Measurements from ENCODE around the gene TMA16. TPM values are rescaled to one million over a fixed set of nuclear protein-coding genes. Genes with fewer than 3 reads are reported as not detected.
A peak's percentile ranks its signal among the peaks of the same experiment; 100 is the strongest.

The TMA16 gene
- total and polyA plus RNA-seq, 2 of the 8 experiments (the other 6 are each of a cell fraction or from before 2014, with no cell fraction given) = 8.0 to 64.2 TPM

GRCh38 chr4:163537114-163537513, 42.6 kb downstream of the TMA16 start:
- POLR2A ChIA-PET (ENCODE audit: partially characterized antibody) = interaction anchor here (1.0 to 1.1 kb wide), 2 partner anchors 16 to 43 kb away, joined by 4 to 10 read pairs; partner anchors contain the start of gene TMA16

More at GRCh38 chr4:163537114-163537513, 42.6 kb downstream of the TMA16 start:
- no peaks in the 10 kb centered on the region for H3K9me3 ChIP-seq (ENCODE audit: insufficient read depth in 2 of 2, low read depth in 1 of 2, low read length in 1 of 2)
- no peak overlapping the region for H4K91ac ChIP-seq (replicated peaks; ENCODE audit: insufficient read length, low read length)
- no peak overlapping the region for H2BK20ac ChIP-seq (ENCODE audit: low read length)
- no peaks in the 10 kb centered on the region for H3K79me2 ChIP-seq (ENCODE audit: control insufficient read depth in 1 of 2, insufficient read depth in 2 of 2, low read length in 2 of 2)
- no peak for DNase-seq (ENCODE audit: low read depth in 1 of 2, low spot score in 2 of 2)
- H4K20me1 ChIP-seq (replicated peaks in 1 of 2; ENCODE audit: control insufficient read depth in 1 of 2, insufficient read depth in 2 of 2, low read length in 2 of 2) = no peaks in the 10 kb centered on the region
- H3K4ac ChIP-seq (replicated peaks; ENCODE audit: insufficient read length, low read depth, low read length) = no peak overlapping the region
- H3K56ac ChIP-seq (replicated peaks; ENCODE audit: insufficient read length, low read depth, low read length) = no peak overlapping the region
- H3K79me1 ChIP-seq (ENCODE audit: low read depth, low read length) = no peaks in the 10 kb centered on the region
- no peak for TF ChIP-seq FOSL1 (IDR thresholded peaks at IDR 0.05; ENCODE audit: insufficient read depth, low read depth, low read length)
- TF ChIP-seq PHF8 (conservative IDR thresholded peaks at IDR 0.05; ENCODE audit: low read depth, low read length) = no peak
- H2BK15ac ChIP-seq (ENCODE audit: low read length) = no peak overlapping the region
- no peak overlapping the region for H4K8ac ChIP-seq (ENCODE audit: extremely low read depth, insufficient read depth, low read length)
- H3K9ac ChIP-seq (replicated peaks in 1 of 4; ENCODE audit: extremely low read depth in 1 of 4, low read depth in 3 of 4, low read length in 3 of 4) = no peak overlapping the region
- no peak overlapping the region for H3K14ac ChIP-seq (ENCODE audit: insufficient read length)
- H3K27me3 ChIP-seq (replicated peaks in 1 of 4; ENCODE audit: control insufficient read depth in 3 of 4, extremely low read depth in 1 of 4, insufficient read depth in 3 of 4, low read length in 3 of 4) = no peaks in the 10 kb centered on the region
- H2BK120ac ChIP-seq (replicated peaks; ENCODE audit: low read depth, low read length) = no peak overlapping the region
- H3K23ac ChIP-seq (ENCODE audit: insufficient read length) = no peak overlapping the region
- no peak overlapping the region for H3K27ac ChIP-seq (ENCODE audit: low read depth, low read length)
- no peaks in the 10 kb centered on the region for H3K23me2 ChIP-seq (ENCODE audit: low read depth, low read length)
- no peak overlapping the region for H3K4me2 ChIP-seq (ENCODE audit: insufficient read depth in 1 of 2, low read depth in 2 of 2, low read length in 2 of 2)
- no peak overlapping the region for H2BK5ac ChIP-seq (ENCODE audit: low read depth, low read length)
- H3K36me3 ChIP-seq (ENCODE audit: control insufficient read depth in 2 of 4, insufficient read depth in 4 of 4, low read length in 3 of 4) = peaks cover 0 to 5% (median 0%) of the 10 kb centered on the region in 4 experiments; a peak in 1 of 8 replicates
- FAIRE-seq = peak; percentile 7
- no peak overlapping the region for H3K18ac ChIP-seq (ENCODE audit: extremely low read depth, low read length)
- no peak overlapping the region for H3K4me3 ChIP-seq (ENCODE audit: extremely low read depth in 1 of 4, insufficient read depth in 2 of 4, low read depth in 3 of 4, low read length in 4 of 4)
- no peak overlapping the region for H2AK5ac ChIP-seq (ENCODE audit: low read depth, low read length)
- H3K4me1 ChIP-seq (replicated peaks in 1 of 4; ENCODE audit: control insufficient read depth in 3 of 4, insufficient read depth in 4 of 4, low read length in 3 of 4) = no peaks in the 10 kb centered on the region
- 100% methylated on average over 3 of the region's 3 CpGs; no CpG with 5 or more reads in 1 of the 2 experiments for WGBS, 2 experiments (ENCODE audit: extremely low coverage in 1 of 2, insufficient coverage in 1 of 2, insufficient read length in 1 of 2, insufficient replicate concordance in 2 of 2, low coverage in 1 of 2, low lambda C conversion rate in 2 of 2, missing lambda C conversion rate in 1 of 2)
- H4K5ac ChIP-seq (ENCODE audit: insufficient read length, low read depth, low read length) = no peak overlapping the region
- no peak overlapping the region for H2BK12ac ChIP-seq (ENCODE audit: low read depth, low read length)
- H2AFZ ChIP-seq (ENCODE audit: low read length) = no peak overlapping the region
- CTCF ChIA-PET (ENCODE audit: partially characterized antibody) = interaction anchor here (1.2 to 3.2 kb wide), 3 partner anchors 12 to 56 kb away, joined by 4 to 7 read pairs (median 5); no protein-coding TSS in a partner anchor
